ENCODE data around the gene GADD45GIP1.

Gene GADD45GIP1

DNA sequence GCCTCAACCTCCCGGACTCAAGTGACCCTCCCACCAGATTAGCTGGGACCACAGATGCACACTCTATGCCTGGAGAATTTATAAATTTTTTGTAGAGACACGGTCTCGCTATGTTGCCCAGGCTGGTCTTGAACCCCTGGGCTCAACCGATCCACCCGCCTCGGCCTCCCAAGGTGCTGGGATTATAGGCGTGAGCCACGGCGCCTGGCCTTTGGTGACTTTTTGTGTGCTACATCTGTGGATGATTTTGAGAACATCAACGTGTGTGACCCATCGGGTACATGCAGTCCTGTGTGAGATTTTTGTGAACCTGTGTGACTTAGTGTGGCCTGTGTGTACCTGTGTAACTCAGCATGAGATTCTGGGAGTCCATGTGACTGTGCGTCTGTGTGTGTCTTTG, 29.7 kb upstream of the GADD45GIP1 start:
- TF ChIP-seq CREB1 (IDR thresholded peaks at IDR 0.05; ENCODE audit: low read depth), result no peak

DNA sequence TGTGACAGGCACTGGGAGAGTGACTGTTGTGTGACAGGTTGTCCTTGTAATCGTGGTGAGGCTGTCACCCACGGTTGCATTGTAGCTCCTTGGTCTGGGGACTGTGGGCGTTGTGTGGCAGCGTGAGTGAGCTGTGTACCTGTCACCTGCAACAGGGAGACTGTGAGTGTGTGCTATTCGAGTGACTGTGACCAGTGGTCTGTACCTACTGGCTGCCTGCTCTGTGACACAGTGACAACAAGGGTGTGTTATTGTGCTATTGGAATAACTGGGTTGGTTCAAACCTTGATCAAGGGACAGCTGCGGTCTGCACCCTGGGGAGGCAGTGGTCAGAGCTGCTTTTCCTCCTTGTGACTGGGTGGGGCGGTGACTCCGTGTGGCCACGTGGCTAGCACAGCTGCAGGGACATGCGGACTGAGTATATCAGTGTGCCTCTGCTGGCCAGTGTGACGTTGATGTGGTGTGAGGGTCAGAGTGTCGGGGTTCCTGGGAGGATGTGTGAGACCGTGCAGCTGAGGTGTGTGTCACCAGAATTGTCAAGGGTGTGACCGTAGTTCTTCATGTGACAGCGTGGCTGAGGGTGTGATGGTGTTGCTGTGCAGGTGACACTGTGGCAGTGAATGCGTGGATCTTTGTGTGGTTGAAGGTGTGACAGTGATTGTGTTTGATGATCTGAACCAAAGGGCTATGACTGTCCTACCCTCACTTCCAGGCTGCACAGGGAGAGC, 28.2 kb upstream of the GADD45GIP1 start:
- no peak for TF ChIP-seq ZBTB7A (IDR thresholded peaks at IDR 0.05; ENCODE audit: low read depth)
- no peak for TF ChIP-seq RAD21 (IDR thresholded peaks at IDR 0.05; ENCODE audit: low read depth)
- no peak for TF ChIP-seq TAF1 (IDR thresholded peaks at IDR 0.05; ENCODE audit: low read depth)
- TF ChIP-seq FOXM1 (IDR thresholded peaks at IDR 0.05; ENCODE audit: borderline replicate concordance, low read depth), result no peak
- TF ChIP-seq, protein P1, sequence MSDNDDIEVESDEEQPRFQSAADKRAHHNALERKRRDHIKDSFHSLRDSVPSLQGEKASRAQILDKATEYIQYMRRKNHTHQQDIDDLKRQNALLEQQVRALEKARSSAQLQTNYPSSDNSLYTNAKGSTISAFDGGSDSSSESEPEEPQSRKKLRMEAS (IDR thresholded peaks at IDR 0.05), result peak; percentile 73
- TF ChIP-seq, protein P2, sequence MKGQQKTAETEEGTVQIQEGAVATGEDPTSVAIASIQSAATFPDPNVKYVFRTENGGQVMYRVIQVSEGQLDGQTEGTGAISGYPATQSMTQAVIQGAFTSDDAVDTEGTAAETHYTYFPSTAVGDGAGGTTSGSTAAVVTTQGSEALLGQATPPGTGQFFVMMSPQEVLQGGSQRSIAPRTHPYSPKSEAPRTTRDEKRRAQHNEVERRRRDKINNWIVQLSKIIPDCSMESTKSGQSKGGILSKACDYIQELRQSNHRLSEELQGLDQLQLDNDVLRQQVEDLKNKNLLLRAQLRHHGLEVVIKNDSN (IDR thresholded peaks at IDR 0.05), result peak; percentile 87
- no peak for TF ChIP-seq NFIC (IDR thresholded peaks at IDR 0.05)
- TF ChIP-seq CREB1 (IDR thresholded peaks at IDR 0.05; ENCODE audit: low read depth), result no peak
- no peak for TF ChIP-seq TEAD4 (IDR thresholded peaks at IDR 0.05)

DNA sequence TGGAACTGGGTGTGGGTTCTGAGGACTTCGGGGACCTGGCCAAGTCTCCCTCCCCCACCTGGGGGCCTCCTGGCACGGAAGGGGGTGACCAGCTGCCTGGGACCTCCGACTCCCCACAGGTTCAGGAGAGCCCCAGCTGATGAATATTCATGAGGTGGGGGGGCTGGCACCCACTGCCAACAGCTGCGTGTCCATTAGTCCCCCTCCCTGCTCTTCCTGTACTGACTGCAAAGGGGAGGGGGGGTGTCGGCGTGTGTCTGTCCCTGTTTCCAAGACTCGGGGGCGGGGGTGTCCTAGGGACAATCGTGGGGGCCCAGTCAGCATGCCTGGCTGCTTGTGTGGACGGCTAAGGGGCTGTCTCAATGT, 27.6 kb upstream of the GADD45GIP1 start:
- TF ChIP-seq, protein P3, sequence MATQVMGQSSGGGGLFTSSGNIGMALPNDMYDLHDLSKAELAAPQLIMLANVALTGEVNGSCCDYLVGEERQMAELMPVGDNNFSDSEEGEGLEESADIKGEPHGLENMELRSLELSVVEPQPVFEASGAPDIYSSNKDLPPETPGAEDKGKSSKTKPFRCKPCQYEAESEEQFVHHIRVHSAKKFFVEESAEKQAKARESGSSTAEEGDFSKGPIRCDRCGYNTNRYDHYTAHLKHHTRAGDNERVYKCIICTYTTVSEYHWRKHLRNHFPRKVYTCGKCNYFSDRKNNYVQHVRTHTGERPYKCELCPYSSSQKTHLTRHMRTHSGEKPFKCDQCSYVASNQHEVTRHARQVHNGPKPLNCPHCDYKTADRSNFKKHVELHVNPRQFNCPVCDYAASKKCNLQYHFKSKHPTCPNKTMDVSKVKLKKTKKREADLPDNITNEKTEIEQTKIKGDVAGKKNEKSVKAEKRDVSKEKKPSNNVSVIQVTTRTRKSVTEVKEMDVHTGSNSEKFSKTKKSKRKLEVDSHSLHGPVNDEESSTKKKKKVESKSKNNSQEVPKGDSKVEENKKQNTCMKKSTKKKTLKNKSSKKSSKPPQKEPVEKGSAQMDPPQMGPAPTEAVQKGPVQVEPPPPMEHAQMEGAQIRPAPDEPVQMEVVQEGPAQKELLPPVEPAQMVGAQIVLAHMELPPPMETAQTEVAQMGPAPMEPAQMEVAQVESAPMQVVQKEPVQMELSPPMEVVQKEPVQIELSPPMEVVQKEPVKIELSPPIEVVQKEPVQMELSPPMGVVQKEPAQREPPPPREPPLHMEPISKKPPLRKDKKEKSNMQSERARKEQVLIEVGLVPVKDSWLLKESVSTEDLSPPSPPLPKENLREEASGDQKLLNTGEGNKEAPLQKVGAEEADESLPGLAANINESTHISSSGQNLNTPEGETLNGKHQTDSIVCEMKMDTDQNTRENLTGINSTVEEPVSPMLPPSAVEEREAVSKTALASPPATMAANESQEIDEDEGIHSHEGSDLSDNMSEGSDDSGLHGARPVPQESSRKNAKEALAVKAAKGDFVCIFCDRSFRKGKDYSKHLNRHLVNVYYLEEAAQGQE (IDR thresholded peaks at IDR 0.05; ENCODE audit: low read depth), result no peak
- TF ChIP-seq ZBTB7A (IDR thresholded peaks at IDR 0.05; ENCODE audit: low read depth), result no peak
- no peak for TF ChIP-seq CEBPB (IDR thresholded peaks at IDR 0.05)
- no peak for TF ChIP-seq TAF1 (IDR thresholded peaks at IDR 0.05; ENCODE audit: low read depth)
- no peak for TF ChIP-seq EGR1 (IDR thresholded peaks at IDR 0.05)
- TF ChIP-seq, protein P1 (IDR thresholded peaks at IDR 0.05), result no peak
- TF ChIP-seq CREB1 (IDR thresholded peaks at IDR 0.05; ENCODE audit: low read depth), result no peak
- TF ChIP-seq, protein P2 (IDR thresholded peaks at IDR 0.05), result no peak
- no peak for TF ChIP-seq EP300 (IDR thresholded peaks at IDR 0.05; ENCODE audit: borderline replicate concordance)
- no peak for TF ChIP-seq NFIC (IDR thresholded peaks at IDR 0.05)
- no peak for TF ChIP-seq RAD21 (IDR thresholded peaks at IDR 0.05; ENCODE audit: low read depth)
- no peak for TF ChIP-seq TCF12 (IDR thresholded peaks at IDR 0.05; ENCODE audit: low read depth)
- no peak for TF ChIP-seq YY1 (IDR thresholded peaks at IDR 0.05; ENCODE audit: low read depth)
- no peak for TF ChIP-seq TEAD4 (IDR thresholded peaks at IDR 0.05)
- TF ChIP-seq FOXM1 (IDR thresholded peaks at IDR 0.05; ENCODE audit: borderline replicate concordance, low read depth), result no peak

DNA sequence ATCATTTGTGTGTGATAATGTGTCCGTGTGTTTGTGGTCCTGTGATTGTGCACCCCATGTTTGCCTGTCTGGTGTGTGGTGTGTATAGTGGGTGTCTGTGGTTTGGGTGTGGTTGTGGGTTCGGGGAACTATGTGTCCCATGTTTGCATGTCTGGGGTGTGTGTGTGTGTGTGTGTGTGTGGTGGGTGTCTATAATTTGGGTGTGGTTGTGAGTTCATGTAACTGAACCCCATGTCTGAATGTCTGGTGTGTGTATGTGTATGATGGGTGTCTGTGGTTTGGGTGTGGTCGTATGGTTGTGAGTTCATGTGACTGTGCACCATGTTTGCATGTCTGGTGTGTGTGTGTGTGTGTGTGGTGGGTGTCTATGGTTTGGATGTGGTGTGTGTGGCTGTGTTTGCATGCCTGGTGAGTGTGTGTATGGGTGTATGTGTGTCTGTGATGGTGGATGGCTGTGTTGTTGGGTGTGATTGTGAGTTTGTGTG, 27.2 kb upstream of the GADD45GIP1 start:
- TF ChIP-seq YY1 (IDR thresholded peaks at IDR 0.05; ENCODE audit: low read depth), result no peak
- TF ChIP-seq TAF1 (IDR thresholded peaks at IDR 0.05; ENCODE audit: low read depth), result no peak
- TF ChIP-seq, protein P2 (IDR thresholded peaks at IDR 0.05), result no peak
- TF ChIP-seq EP300 (IDR thresholded peaks at IDR 0.05; ENCODE audit: borderline replicate concordance), result no peak
- TF ChIP-seq CREB1 (IDR thresholded peaks at IDR 0.05; ENCODE audit: low read depth), result no peak
- no peak for TF ChIP-seq TEAD4 (IDR thresholded peaks at IDR 0.05)
- TF ChIP-seq, protein P1 (IDR thresholded peaks at IDR 0.05), result no peak

DNA sequence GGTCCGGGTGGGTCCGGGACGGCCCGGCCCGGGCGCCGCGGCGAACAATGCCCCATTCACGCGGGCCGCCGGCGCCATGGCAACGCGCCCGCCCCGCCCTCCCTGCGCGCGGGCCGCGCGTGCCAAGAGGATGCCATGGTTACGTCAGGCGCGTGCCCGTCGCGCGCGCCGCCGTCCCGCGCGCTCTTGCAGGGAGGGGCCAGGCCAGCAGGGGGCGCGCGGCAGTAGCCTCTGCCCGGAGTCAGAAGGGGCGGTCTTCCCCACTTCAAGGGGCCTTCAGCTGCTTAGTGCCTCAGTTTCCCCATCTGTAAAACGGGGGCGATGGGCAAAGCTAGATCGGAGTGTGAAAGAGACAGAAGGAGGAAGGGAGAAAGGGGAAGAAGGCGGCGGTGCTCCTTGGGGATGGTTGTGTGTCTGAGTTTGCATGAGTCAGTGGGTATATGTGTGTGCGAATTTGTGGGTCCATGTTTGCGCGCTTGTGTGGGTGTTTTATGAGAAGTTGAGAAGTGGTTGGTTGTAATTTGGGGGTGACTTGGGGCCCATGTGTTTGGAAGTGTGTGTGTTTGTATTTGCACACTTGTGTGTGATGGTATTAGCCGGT, 26.6 kb upstream of the GADD45GIP1 start:
- TF ChIP-seq TEAD4 (IDR thresholded peaks at IDR 0.05) (peak; percentile 50), CEBPB (IDR thresholded peaks at IDR 0.05) (no peak), TAF1 (IDR thresholded peaks at IDR 0.05; ENCODE audit: low read depth) (no peak), TCF12 (IDR thresholded peaks at IDR 0.05; ENCODE audit: low read depth) (peak; percentile 38; the same call in 1 of the 2 replicates), YY1 (IDR thresholded peaks at IDR 0.05; ENCODE audit: low read depth) (no peak), CREB1 (IDR thresholded peaks at IDR 0.05; ENCODE audit: low read depth) (no peak), ZBTB7A (IDR thresholded peaks at IDR 0.05; ENCODE audit: low read depth) (no peak), EGR1 (IDR thresholded peaks at IDR 0.05) (no peak), NFIC (IDR thresholded peaks at IDR 0.05) (peak; percentile 62; the same call in 1 of the 2 replicates), FOXM1 (IDR thresholded peaks at IDR 0.05; ENCODE audit: borderline replicate concordance, low read depth) (no peak), RAD21 (IDR thresholded peaks at IDR 0.05; ENCODE audit: low read depth) (peak; percentile 85), EP300 (IDR thresholded peaks at IDR 0.05; ENCODE audit: borderline replicate concordance) (no peak)
- TF ChIP-seq, protein P1 (IDR thresholded peaks at IDR 0.05), result peak; percentile 31; the same call in 1 of the 2 replicates
- TF ChIP-seq, protein P3 (IDR thresholded peaks at IDR 0.05; ENCODE audit: low read depth), result no peak
- TF ChIP-seq, protein P2 (IDR thresholded peaks at IDR 0.05), result peak; percentile 24; the same call in 1 of the 2 replicates
